LNCaP clone FGC (cell line): Measurements from ENCODE around the gene STK35.
A peak's percentile ranks its signal among the peaks of the same experiment; 100 is the strongest.

ENCODE experiments used
- DNase-seq: peaks from one replicate; pipeline ENCODE4 v3.0.0-alpha.2; 2011; ENCODE audit warnings: low read depth
- H3K4me3 ChIP-seq: 2 replicates; pipeline ENCODE4 v1.5.1; 2011; ENCODE audit warnings: mild to moderate bottlenecking, low read depth, low read length, control low read depth
- TF ChIP-seq, protein P1 (sequence below): IDR thresholded peaks from 2 replicates; pipeline ENCODE4 v1.5.1; 2012; ENCODE audit warnings: mild to moderate bottlenecking; ENCODE audit not compliant: control insufficient read depth, insufficient read depth; ENCODE audit errors: extremely low read depth

The STK35 gene

GRCh38 chr20:2172305-2173175, 70.9 kb downstream of the STK35 start:
- DNase-seq, result no peak
- TF ChIP-seq, protein P1, sequence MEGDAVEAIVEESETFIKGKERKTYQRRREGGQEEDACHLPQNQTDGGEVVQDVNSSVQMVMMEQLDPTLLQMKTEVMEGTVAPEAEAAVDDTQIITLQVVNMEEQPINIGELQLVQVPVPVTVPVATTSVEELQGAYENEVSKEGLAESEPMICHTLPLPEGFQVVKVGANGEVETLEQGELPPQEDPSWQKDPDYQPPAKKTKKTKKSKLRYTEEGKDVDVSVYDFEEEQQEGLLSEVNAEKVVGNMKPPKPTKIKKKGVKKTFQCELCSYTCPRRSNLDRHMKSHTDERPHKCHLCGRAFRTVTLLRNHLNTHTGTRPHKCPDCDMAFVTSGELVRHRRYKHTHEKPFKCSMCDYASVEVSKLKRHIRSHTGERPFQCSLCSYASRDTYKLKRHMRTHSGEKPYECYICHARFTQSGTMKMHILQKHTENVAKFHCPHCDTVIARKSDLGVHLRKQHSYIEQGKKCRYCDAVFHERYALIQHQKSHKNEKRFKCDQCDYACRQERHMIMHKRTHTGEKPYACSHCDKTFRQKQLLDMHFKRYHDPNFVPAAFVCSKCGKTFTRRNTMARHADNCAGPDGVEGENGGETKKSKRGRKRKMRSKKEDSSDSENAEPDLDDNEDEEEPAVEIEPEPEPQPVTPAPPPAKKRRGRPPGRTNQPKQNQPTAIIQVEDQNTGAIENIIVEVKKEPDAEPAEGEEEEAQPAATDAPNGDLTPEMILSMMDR, result peak; percentile 79
- no peak overlapping the region for H3K4me3 ChIP-seq

DNA sequence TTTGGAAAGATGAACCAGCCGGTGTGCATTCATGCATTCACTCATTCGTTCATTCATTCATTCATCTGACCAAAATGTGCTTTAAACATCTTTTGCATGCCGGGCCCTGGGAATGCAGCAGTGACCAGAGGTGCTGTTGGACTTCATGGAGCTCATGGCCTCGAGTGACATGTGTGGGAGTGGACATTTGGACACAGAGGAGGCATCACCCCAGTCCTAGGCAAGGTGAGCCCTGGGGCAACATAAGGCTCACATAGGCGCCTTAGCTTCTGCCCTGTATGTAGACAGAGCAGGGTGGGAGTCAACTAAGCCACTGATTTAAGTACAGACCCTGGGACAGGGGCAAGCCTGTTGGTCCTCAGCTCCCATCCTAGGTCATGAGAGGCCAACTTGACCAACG, 71.6 kb downstream of the STK35 start:
- H3K4me3 ChIP-seq, result no peak overlapping the region
- TF ChIP-seq, protein P1, result no peak
- DNase-seq, result no peak

- TF ChIP-seq, protein P1, result no peak
- H3K4me3 ChIP-seq, result no peak overlapping the region
- DNase-seq, result no peak
Measured at GRCh38 chr20:2174067-2174466, 72.4 kb downstream of the STK35 start.

DNA sequence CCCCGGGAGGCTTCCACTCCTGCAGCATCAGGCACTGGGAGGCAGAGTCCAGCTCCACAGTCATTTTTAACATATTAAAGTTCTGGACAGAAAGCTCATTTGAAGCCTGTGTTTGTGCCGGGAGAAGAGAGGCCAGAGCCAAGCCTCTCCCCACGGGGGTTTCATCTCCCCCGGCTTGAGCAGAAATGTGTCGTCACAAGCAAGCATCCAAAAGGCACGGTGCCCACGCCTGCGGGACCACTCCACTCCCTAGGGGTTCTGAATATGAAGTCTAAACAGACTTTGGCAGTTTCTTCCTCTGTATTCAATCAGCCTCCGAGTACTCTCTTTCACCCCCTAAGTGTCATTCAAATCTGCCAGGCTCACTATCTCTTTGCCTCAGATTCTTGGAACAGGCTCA, 75.3 kb downstream of the STK35 start:
- TF ChIP-seq, protein P1, result no peak
- H3K4me3 ChIP-seq, result no peak overlapping the region
- no peak for DNase-seq

DNA sequence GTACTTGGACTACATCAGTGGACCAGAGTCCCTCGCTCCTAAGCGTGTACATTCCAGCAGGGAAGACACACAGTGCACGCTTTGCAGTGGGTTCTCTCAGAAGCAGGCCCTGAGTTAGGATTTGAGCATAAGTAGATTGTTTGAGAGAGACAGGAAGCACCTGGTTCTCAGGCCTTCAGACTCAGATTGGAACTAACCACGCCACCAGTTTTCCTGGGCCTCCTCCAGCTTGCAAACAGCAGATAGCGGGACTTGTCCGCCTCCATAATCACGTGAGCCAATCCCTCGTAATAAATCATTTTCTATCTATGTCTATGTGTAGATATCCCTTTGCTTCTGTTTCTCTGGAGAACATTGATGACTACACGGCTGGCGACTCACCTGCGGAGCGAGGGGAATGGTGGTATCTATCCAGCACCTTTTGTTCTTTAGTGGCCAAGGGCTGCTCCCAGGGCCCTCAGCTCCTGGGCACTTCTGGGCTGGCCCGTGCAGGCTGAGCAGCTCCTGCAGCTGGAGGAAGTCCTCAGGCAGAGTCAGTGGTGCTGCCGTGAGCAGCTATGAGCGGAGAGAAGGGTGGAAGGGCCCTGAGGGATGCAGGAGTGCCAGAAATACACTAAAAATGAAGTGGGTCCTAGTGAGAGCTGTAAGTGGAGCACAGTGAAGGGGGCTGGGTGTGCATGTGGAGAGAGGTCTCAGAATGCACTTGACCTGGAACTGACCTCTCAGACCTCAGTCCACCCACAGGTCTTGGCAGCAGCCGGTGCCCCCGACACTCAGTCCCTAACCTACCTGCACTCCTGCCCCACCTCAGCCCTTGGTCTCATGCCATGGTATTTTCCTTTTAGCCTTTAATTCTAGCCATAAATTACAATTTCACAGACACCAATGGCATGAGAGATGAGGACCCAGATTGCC, 76.9 kb downstream of the STK35 start:
- no peak overlapping the region for H3K4me3 ChIP-seq
- no peak for DNase-seq
- TF ChIP-seq, protein P1, result no peak

DNA sequence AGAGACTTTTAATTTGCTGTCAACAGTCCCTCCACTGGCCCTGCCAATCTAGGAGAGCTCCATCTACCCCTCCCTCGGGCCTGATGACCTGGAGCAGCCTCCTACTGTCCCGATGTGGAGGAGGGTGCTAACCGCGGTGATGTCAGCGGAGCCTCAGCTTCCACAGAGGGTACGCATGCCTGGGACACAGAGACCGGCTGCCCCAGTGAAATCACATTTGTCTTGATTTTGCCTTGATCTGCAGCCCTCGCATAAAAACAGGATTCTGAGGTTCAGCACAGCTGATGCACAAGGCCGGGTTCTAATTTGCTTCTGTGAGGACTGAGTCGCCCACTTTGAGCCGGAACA, 77.6 kb downstream of the STK35 start:
- TF ChIP-seq, protein P1, result no peak
- no peak for DNase-seq
- H3K4me3 ChIP-seq, result no peak overlapping the region

GRCh38 chr20:2179949-2180348, 78.3 kb downstream of the STK35 start:
- TF ChIP-seq, protein P1, result no peak
- H3K4me3 ChIP-seq, result no peak overlapping the region
- no peak for DNase-seq
